HEK293 (cell line): ENCODE data around the gene KLHDC9.

Experiments used
- RBAK ChIP-seq: fragments of 450-650 bp; formaldehyde crosslinking; IDR thresholded peaks from 2 replicates; pipeline ENCODE4 v1.5.1; 2016; ENCODE audit warnings: missing biosample characterization, missing genetic modification characterization
- SP7 ChIP-seq: fragments of 450-650 bp; formaldehyde crosslinking; IDR thresholded peaks from 2 replicates; pipeline ENCODE4 v1.5.1; 2016; ENCODE audit warnings: missing biosample characterization, missing genetic modification characterization
- YY1 ChIP-seq: fragments of 450-650 bp; formaldehyde crosslinking; IDR thresholded peaks from 2 replicates; pipeline ENCODE4 v1.5.1; 2018; ENCODE audit warnings: missing biosample characterization, missing genetic modification characterization
- ZBTB8A ChIP-seq: fragments of 450-650 bp; formaldehyde crosslinking; IDR thresholded peaks from 2 replicates; pipeline ENCODE4 v1.5.1; 2016; ENCODE audit warnings: missing biosample characterization, missing genetic modification characterization
- ZNF239 ChIP-seq: fragments of 450-650 bp; formaldehyde crosslinking; IDR thresholded peaks from 2 replicates; pipeline ENCODE4 v1.5.1; 2016; ENCODE audit warnings: missing biosample characterization, missing genetic modification characterization
- ZNF26 ChIP-seq: fragments of 450-650 bp; formaldehyde crosslinking; IDR thresholded peaks from 2 replicates; pipeline ENCODE4 v1.5.1; 2016; ENCODE audit warnings: missing biosample characterization, missing genetic modification characterization
- ZNF274 ChIP-seq, 2 experiments: fragments of 200-500 bp in 1 of 2; fragments of 450-650 bp in 1 of 2; sonication (Bioruptor generic) in 1 of 2; formaldehyde crosslinking in 1 of 2; IDR thresholded peaks; 2 replicates each; pipeline versions ENCODE4 v1.5.1 to v1.6.1; 2014 to 2016; ENCODE audit warnings: borderline replicate concordance in 1 of 2, inconsistent platforms in 1 of 2, low read length in 1 of 2, missing biosample characterization in 1 of 2, missing genetic modification characterization in 1 of 2
- ZNF335 ChIP-seq: fragments of 450-650 bp; formaldehyde crosslinking; conservative IDR thresholded peaks from 2 replicates; pipeline ENCODE4 v1.5.1; 2016; ENCODE audit warnings: missing biosample characterization, missing genetic modification characterization
- ZNF529 ChIP-seq: fragments of 450-650 bp; formaldehyde crosslinking; IDR thresholded peaks from 2 replicates; pipeline ENCODE4 v1.5.1; 2017; ENCODE audit warnings: missing genetic modification characterization, missing biosample characterization; ENCODE audit not compliant: insufficient replicate concordance
- ZNF626 ChIP-seq: fragments of 450-650 bp; sonication (Bioruptor Pico); formaldehyde crosslinking; IDR thresholded peaks from 2 replicates; pipeline ENCODE4 v1.5.1; 2018; ENCODE audit warnings: missing biosample characterization, missing genetic modification characterization, inconsistent platforms
- TF ChIP-seq, protein P1 (sequence below): fragments of 450-650 bp; formaldehyde crosslinking; IDR thresholded peaks from 2 replicates; pipeline ENCODE4 v1.5.1; 2016; ENCODE audit warnings: missing biosample characterization, missing genetic modification characterization

GRCh38 chr1:161137881-161138280 lies 39.7 kb downstream of the KLHDC9 start:
- TF ChIP-seq, protein P1, sequence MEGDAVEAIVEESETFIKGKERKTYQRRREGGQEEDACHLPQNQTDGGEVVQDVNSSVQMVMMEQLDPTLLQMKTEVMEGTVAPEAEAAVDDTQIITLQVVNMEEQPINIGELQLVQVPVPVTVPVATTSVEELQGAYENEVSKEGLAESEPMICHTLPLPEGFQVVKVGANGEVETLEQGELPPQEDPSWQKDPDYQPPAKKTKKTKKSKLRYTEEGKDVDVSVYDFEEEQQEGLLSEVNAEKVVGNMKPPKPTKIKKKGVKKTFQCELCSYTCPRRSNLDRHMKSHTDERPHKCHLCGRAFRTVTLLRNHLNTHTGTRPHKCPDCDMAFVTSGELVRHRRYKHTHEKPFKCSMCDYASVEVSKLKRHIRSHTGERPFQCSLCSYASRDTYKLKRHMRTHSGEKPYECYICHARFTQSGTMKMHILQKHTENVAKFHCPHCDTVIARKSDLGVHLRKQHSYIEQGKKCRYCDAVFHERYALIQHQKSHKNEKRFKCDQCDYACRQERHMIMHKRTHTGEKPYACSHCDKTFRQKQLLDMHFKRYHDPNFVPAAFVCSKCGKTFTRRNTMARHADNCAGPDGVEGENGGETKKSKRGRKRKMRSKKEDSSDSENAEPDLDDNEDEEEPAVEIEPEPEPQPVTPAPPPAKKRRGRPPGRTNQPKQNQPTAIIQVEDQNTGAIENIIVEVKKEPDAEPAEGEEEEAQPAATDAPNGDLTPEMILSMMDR (tag by site-specific recombination): no peak
- no peak for TF ChIP-seq YY1
- no peak for TF ChIP-seq ZNF529
- TF ChIP-seq RBAK: no peak
- TF ChIP-seq ZNF26 (tag by site-specific recombination): no peak
- no peak for TF ChIP-seq ZBTB8A (tag by site-specific recombination)
- no peak for TF ChIP-seq ZNF626 (tag by site-specific recombination)
- TF ChIP-seq ZNF335 (tag by site-specific recombination): no peak
- TF ChIP-seq ZNF239 (tag by site-specific recombination): no peak
- no peak for TF ChIP-seq ZNF274 (IDR thresholded peaks at IDR 0.05; ENCODE audit: low read length)
- no peak for TF ChIP-seq ZNF274 (tag by site-specific recombination; IDR thresholded peaks at IDR 0.05; ENCODE audit: borderline replicate concordance)
- TF ChIP-seq SP7: no peak
